ENCODE results near the gene PLXNA2. TPM values are rescaled to one million over a fixed set of nuclear protein-coding genes. Genes with fewer than 3 reads are reported as not detected.

Gene PLXNA2
- total RNA-seq, 2 experiments from 2014 or later, result 0.23 TPM; not detected in 1

GRCh38 chr1:208111646-208112190 lies 132.5 kb downstream of the PLXNA2 start:
- H3K4me2 ChIP-seq (ENCODE audit: low read length), result no peak overlapping the region
- H4K20me1 ChIP-seq (ENCODE audit: insufficient read depth, low read length), result no peaks in the 10 kb centered on the region
- no TSS peak for BruUV-seq (replicated peaks)
- no peaks in the 10 kb centered on the region for H3K79me2 ChIP-seq (ENCODE audit: insufficient read depth, low read depth, low read length)
- no peaks in the 10 kb centered on the region for H3K4me1 ChIP-seq (ENCODE audit: insufficient read depth, low read length, poor library complexity, severe bottlenecking)
- H3K36me3 ChIP-seq (ENCODE audit: insufficient read depth, low read length), result no peaks in the 10 kb centered on the region
- no peak for DNase-seq (ENCODE audit: low spot score)
- no peaks in the 10 kb centered on the region for H3K9me3 ChIP-seq (ENCODE audit: low read length)
- no peak overlapping the region for H2AFZ ChIP-seq (ENCODE audit: low read length)
- no peak for TF ChIP-seq CTCF (conservative IDR thresholded peaks at IDR 0.05; ENCODE audit: low read length)
- no peak for TF ChIP-seq EZH2phosphoT487 (IDR thresholded peaks at IDR 0.05; ENCODE audit: borderline replicate concordance, low read depth, low read length)
- POLR2A ChIA-PET, result interaction anchor here (1.2 kb wide), 1 partner anchor 16 kb away, joined by 3 read pairs; no protein-coding TSS in a partner anchor
- CTCF ChIA-PET (ENCODE audit: unreplicated experiment), result no interaction called here
- intact Hi-C loops (cut with micrococcal nuclease; ENCODE audit: unreplicated experiment), result no loop called here
- no peak overlapping the region for H3K4me3 ChIP-seq (ENCODE audit: low read depth, low read length, poor library complexity, severe bottlenecking)
- H3K27ac ChIP-seq (ENCODE audit: low read depth, low read length, poor library complexity, severe bottlenecking), result no peak overlapping the region
- no peaks in the 10 kb centered on the region for H3K9me2 ChIP-seq (ENCODE audit: insufficient read depth, low read length)

GRCh38 chr1:208110296-208110695 lies 133.9 kb downstream of the PLXNA2 start:
- TF ChIP-seq EZH2phosphoT487 (IDR thresholded peaks at IDR 0.05; ENCODE audit: borderline replicate concordance, low read depth, low read length) (no peak), CTCF (conservative IDR thresholded peaks at IDR 0.05; ENCODE audit: low read length) (no peak)
- ChIA-PET CTCF (ENCODE audit: unreplicated experiment) (no interaction called here), POLR2A (no interaction called here)
- Histone ChIP-seq H3K4me2 (ENCODE audit: low read length) (no peak overlapping the region), H2AFZ (ENCODE audit: low read length) (no peak overlapping the region), H3K36me3 (ENCODE audit: insufficient read depth, low read length) (no peaks in the 10 kb centered on the region), H3K27ac (ENCODE audit: low read depth, low read length, poor library complexity, severe bottlenecking) (no peak overlapping the region), H3K4me3 (ENCODE audit: low read depth, low read length, poor library complexity, severe bottlenecking) (no peak overlapping the region), H4K20me1 (ENCODE audit: insufficient read depth, low read length) (no peaks in the 10 kb centered on the region), H3K79me2 (ENCODE audit: insufficient read depth, low read depth, low read length) (no peaks in the 10 kb centered on the region), H3K9me3 (ENCODE audit: low read length) (no peaks in the 10 kb centered on the region), H3K9me2 (ENCODE audit: insufficient read depth, low read length) (no peaks in the 10 kb centered on the region), H3K4me1 (ENCODE audit: insufficient read depth, low read length, poor library complexity, severe bottlenecking) (no peaks in the 10 kb centered on the region)
- intact Hi-C loops (cut with micrococcal nuclease; ENCODE audit: unreplicated experiment), result no loop called here
- no peak for DNase-seq (ENCODE audit: low spot score)
- BruUV-seq (replicated peaks), result no TSS peak

GRCh38 chr1:208108646-208109330 lies 135.4 kb downstream of the PLXNA2 start:
- H3K4me3 ChIP-seq (ENCODE audit: low read depth, low read length, poor library complexity, severe bottlenecking), result no peak overlapping the region
- DNase-seq (ENCODE audit: low spot score), result no peak
- H2AFZ ChIP-seq (ENCODE audit: low read length), result no peak overlapping the region
- H4K20me1 ChIP-seq (ENCODE audit: insufficient read depth, low read length), result no peaks in the 10 kb centered on the region
- no peaks in the 10 kb centered on the region for H3K36me3 ChIP-seq (ENCODE audit: insufficient read depth, low read length)
- CTCF ChIA-PET (ENCODE audit: unreplicated experiment), result no interaction called here
- intact Hi-C loops (cut with micrococcal nuclease; ENCODE audit: unreplicated experiment), result no loop called here
- H3K9me3 ChIP-seq (ENCODE audit: low read length), result no peaks in the 10 kb centered on the region
- POLR2A ChIA-PET, result no interaction called here
- no peaks in the 10 kb centered on the region for H3K9me2 ChIP-seq (ENCODE audit: insufficient read depth, low read length)
- no peak overlapping the region for H3K4me2 ChIP-seq (ENCODE audit: low read length)
- no peaks in the 10 kb centered on the region for H3K79me2 ChIP-seq (ENCODE audit: insufficient read depth, low read depth, low read length)
- TF ChIP-seq CTCF (conservative IDR thresholded peaks at IDR 0.05; ENCODE audit: low read length) (no peak), EZH2phosphoT487 (IDR thresholded peaks at IDR 0.05; ENCODE audit: borderline replicate concordance, low read depth, low read length) (no peak)
- H3K4me1 ChIP-seq (ENCODE audit: insufficient read depth, low read length, poor library complexity, severe bottlenecking), result no peaks in the 10 kb centered on the region
- BruUV-seq (replicated peaks), result no TSS peak
- no peak overlapping the region for H3K27ac ChIP-seq (ENCODE audit: low read depth, low read length, poor library complexity, severe bottlenecking)

Measured in OCI-LY7 (cell line).